Glutamatergic neuron (in vitro differentiated cells): ENCODE results near the gene C2CD4D. TPM values are rescaled to one million over a fixed set of nuclear protein-coding genes. Genes with fewer than 3 reads are reported as not detected.
"Not testable (repeated sequence)": the region's sequence is repeated elsewhere in the genome, so short reads cannot be mapped to it uniquely, and the experiment has no call there.

Experiments
- DNase-seq: peaks from one replicate; pipeline ENCODE4 v3.0.0; 2022
- H3K27ac Mint-ChIP-seq: one replicate; pipeline ENCODE4 v1.8.0; 2020; ENCODE audit warnings: mild to moderate bottlenecking, mixed read lengths, inconsistent platforms; ENCODE audit not compliant: unreplicated experiment
- H3K27me3 Mint-ChIP-seq: one replicate; pipeline ENCODE4 v1.8.0; 2020; ENCODE audit warnings: mild to moderate bottlenecking, moderate library complexity, mixed read lengths, inconsistent platforms; ENCODE audit not compliant: unreplicated experiment
- H3K36me3 Mint-ChIP-seq: one replicate; pipeline ENCODE4 v1.8.0; 2020; ENCODE audit warnings: mild to moderate bottlenecking, mixed read lengths, inconsistent platforms; ENCODE audit not compliant: unreplicated experiment
- H3K4me1 Mint-ChIP-seq: one replicate; pipeline ENCODE4 v1.8.0; 2020; ENCODE audit warnings: mild to moderate bottlenecking, low read depth, mixed read lengths, inconsistent platforms; ENCODE audit not compliant: unreplicated experiment
- H3K4me3 Mint-ChIP-seq: one replicate; pipeline ENCODE4 v1.8.0; 2020; ENCODE audit warnings: mild to moderate bottlenecking, mixed read lengths, inconsistent platforms; ENCODE audit not compliant: unreplicated experiment
- H3K9me3 Mint-ChIP-seq: one replicate; pipeline ENCODE4 v1.8.0; 2020; ENCODE audit warnings: mild to moderate bottlenecking, moderate library complexity, mixed read lengths, inconsistent platforms; ENCODE audit not compliant: unreplicated experiment
- long read RNA-seq: library from polyadenylated mRNA; unstranded; transcript quantifications from one replicate; pipeline ENCODE4 v2.0.0, GENCODE V29; 2020; ENCODE audit not compliant: unreplicated experiment
- total RNA-seq: library from RNA; stranded (reverse); fragmentation: NEBNext Ultra II Directional; extraction: Animal tissue kit (Norgen Biotek cat#: 25700); gene quantifications from one replicate; pipeline ENCODE4 v1.2.1, GENCODE V29; 2021; ENCODE audit not compliant: unreplicated experiment
- TF ChIP-seq, protein P1 (sequence below): fragments of 200-600 bp; sonication (generic); IDR thresholded peaks from one replicate; pipeline ENCODE4 v1.5.0; 2021; ENCODE audit not compliant: partially characterized antibody, unreplicated experiment

Gene C2CD4D
- total RNA-seq, result not detected
- long read RNA-seq, result 0 reads

DNA sequence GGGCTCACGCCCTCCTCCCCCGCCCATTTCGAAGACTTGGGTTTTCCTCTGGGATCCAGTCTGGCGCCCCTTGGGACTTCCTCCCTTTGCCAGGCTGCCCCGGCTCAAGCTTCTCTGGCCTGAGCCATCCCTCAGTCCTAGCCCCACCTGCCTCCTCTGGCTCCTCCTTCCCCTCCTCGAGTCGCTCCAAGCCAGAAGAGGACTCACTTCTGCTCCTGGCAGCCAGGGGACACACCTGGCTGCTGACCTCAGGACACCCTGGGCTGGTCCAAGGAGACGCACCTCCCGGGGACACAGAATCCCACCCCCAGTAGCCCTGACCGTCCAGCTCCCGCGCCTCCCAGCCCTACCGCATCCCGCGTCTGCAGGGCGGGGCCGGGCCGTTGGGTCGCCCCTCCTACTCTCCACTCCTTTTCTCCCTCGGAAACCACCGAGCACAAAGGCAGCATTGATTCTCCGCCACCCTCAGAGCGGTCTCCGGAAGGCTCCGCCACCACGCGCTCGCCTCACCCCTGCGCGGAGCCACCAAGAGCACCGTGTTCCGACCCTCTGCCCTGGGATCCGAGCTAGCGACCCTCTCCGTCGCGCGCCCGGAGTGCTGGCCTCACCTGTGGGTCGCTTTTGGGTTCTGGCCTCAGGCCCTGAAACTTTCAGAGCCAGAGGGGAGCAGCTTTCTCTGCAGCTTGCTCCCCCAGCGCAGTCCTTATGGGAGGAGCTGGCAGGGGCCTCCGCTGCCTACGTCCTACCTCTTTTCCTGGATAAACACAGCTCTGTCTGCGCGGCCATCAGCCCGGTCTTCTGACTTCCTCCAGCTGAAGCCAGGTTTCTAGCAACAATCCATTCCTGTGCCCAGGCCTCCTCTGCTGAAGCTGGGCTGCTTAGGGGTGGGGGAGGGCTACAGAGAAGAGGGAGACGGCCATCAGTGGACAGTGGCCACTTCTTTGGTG is at the start of gene C2CD4D:
TSS of gene C2CD4D (minus strand) at position 364 of the 947 bp plus-strand sequence. CDS start 831 bp downstream, outside the sequence.
- H3K9me3 Mint-ChIP-seq, result peaks cover 6% of the 10 kb centered on the region
- peak; percentile 58 for DNase-seq
- peak within 1 kb of the TSS; percentile 82 for H3K4me3 Mint-ChIP-seq
- peak within 1 kb of the TSS; percentile 11 for H3K27ac Mint-ChIP-seq
- H3K36me3 Mint-ChIP-seq, result no peaks in the 10 kb centered on the region
- H3K27me3 Mint-ChIP-seq, result peaks cover 25% of the 10 kb centered on the region
- H3K4me1 Mint-ChIP-seq, result peaks cover 4% of the 10 kb centered on the region
- TF ChIP-seq, protein P1, sequence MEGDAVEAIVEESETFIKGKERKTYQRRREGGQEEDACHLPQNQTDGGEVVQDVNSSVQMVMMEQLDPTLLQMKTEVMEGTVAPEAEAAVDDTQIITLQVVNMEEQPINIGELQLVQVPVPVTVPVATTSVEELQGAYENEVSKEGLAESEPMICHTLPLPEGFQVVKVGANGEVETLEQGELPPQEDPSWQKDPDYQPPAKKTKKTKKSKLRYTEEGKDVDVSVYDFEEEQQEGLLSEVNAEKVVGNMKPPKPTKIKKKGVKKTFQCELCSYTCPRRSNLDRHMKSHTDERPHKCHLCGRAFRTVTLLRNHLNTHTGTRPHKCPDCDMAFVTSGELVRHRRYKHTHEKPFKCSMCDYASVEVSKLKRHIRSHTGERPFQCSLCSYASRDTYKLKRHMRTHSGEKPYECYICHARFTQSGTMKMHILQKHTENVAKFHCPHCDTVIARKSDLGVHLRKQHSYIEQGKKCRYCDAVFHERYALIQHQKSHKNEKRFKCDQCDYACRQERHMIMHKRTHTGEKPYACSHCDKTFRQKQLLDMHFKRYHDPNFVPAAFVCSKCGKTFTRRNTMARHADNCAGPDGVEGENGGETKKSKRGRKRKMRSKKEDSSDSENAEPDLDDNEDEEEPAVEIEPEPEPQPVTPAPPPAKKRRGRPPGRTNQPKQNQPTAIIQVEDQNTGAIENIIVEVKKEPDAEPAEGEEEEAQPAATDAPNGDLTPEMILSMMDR, result no peak

DNA sequence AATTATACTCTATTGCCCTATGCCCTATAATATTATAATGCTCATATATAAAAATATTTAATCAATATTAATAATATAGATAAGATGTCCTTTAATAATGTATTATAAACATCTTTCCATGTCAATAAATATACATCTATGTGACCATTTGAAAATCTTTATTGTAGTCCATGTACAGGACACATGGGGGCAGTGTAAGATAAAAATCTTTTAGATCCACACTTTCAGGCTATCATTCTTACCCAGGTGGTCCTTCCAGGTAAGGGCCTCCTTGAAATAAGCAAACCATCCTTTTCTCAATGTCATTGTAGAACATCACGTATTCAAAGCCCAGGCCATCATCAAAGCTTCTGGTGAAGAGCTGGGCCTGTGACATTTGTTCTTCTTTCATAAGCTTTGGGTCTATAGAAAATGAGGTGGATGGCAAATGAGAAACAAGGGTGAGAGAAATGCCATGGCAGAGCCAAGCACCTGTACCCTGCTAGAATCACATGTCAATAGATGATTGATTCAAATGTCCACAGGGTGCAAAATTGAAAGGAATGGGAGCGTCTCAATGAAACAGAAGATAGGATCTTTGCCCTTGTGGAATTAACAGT is 49.5 kb upstream of the C2CD4D start:
- TF ChIP-seq, protein P1, result peak; percentile 44
- no peaks in the 10 kb centered on the region for H3K36me3 Mint-ChIP-seq

DNA sequence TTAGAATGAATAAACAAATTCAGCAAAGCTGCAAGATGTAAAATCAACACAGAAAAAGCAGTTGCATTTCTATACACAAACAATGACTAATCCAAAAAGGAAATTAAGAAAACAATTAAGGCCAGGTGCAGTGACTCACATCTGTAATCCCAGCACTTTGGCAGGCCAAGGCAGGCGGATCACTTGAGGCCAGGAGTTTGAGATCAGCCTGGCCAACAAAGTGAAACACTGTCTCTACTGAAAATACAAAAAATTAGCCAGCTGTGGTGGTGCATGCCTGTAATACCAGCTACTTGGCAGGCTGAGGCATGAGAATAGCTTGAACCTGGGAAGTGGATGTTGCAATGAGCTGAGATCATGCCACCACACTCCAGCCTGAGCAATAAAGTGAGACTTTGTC is 47.4 kb upstream of the C2CD4D start:
- DNase-seq, result no peak
- Mint-ChIP-seq H3K4me1 (no peaks in the 10 kb centered on the region), H3K36me3 (peaks cover 5% of the 10 kb centered on the region), H3K9me3 (peaks cover 2% of the 10 kb centered on the region), H3K27me3 (no peaks in the 10 kb centered on the region), H3K27ac (no peak overlapping the region), H3K4me3 (no peak overlapping the region)
- TF ChIP-seq, protein P1, result no peak

More for the DNA sequence above, 49.5 kb upstream of the C2CD4D start:
- H3K9me3 Mint-ChIP-seq, result no peaks in the 10 kb centered on the region
- no peaks in the 10 kb centered on the region for H3K4me1 Mint-ChIP-seq
- DNase-seq, result no peak
- no peak overlapping the region for H3K4me3 Mint-ChIP-seq
- no peak overlapping the region for H3K27ac Mint-ChIP-seq
- H3K27me3 Mint-ChIP-seq, result no peaks in the 10 kb centered on the region

DNA sequence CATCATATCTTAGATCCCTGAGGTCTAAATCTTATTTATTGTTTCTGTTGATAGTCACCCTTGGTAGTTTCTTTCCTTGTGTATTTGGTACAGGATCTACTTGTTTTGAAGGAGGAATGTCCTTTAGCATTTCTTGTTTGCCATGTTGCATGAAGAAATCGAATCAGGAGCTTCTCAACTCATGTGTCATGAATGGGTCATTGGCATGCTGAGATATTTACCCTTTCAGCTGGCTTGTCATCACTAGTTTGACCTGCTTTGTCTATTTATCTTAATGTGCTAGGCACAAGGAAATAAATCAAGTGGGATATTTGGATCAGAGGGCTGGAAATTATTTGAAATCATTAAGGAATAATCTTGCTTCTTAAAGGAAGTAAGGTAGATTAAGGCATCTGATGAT is 45.9 kb upstream of the C2CD4D start:
- TF ChIP-seq, protein P1, result no peak
- H3K27ac Mint-ChIP-seq, result no peak overlapping the region
- no peaks in the 10 kb centered on the region for H3K27me3 Mint-ChIP-seq
- no peak overlapping the region for H3K4me3 Mint-ChIP-seq
- H3K4me1 Mint-ChIP-seq, result no peaks in the 10 kb centered on the region
- H3K9me3 Mint-ChIP-seq, result peaks cover 2% of the 10 kb centered on the region
- DNase-seq, result no peak
- peaks cover 5% of the 10 kb centered on the region for H3K36me3 Mint-ChIP-seq

DNA sequence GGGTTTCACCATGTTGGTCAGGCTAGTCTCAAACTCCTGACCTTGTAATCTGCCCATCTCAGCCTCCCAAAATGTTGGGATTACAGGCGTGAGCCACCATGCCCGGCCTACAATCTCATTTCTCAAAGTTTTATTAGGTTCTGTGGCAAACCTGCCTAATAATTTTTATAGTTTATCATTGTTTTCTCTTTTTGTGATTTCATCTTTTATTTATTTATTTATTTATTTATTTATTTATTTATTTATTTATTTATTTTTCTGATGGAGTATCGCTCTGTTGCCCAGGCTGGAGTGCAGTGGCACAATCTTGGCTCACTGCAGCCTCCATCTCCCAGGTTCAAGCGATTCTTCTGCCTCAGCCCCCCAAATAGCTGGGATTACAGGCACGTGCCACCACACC is 45.3 kb upstream of the C2CD4D start:
- H3K4me1 Mint-ChIP-seq, H3K27ac Mint-ChIP-seq, DNase-seq, H3K27me3 Mint-ChIP-seq, H3K4me3 Mint-ChIP-seq, H3K36me3 Mint-ChIP-seq, H3K9me3 Mint-ChIP-seq: not testable (repeated sequence)

DNA sequence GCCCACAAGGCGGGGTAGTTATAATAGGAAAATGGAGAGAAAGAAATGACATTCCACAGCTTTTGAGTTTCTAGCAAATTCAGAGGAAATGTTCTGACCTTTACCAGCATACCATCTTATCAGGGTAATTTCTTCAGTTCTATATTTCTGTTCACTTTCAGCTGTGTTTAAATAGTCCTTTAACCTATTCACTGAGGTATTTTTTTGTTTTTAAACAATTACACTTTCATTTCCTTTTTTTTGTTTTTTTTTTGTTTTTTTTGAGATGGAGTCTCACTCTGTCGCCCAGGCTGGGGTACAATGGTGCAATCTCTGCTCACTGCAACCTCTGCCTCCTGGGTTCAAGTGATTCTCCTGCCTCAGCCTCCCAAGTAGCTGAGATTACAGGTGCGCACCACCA is 44.8 kb upstream of the C2CD4D start:
- not testable (repeated sequence) for H3K4me3 Mint-ChIP-seq, H3K4me1 Mint-ChIP-seq, H3K27ac Mint-ChIP-seq, H3K9me3 Mint-ChIP-seq, H3K27me3 Mint-ChIP-seq, H3K36me3 Mint-ChIP-seq, DNase-seq

DNA sequence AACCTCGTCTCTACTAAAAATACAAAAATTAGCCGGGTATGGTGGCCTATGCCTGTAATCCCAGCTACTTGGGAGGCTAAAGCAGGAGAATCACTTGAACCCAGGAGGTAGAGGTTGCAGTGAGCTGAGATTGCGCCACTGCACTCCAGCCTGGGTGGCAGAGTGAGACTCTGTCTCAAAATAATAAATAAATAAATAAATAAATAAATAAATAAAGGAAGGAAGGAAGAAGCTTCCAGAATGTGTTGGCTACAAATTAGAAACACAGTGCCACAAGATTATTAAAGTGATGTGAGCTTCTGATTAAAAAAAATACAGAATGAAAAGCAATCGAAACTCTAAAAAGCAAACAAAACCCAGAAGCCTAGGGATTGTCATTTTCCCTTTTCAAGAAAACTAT is 44.3 kb upstream of the C2CD4D start:
- H3K27ac Mint-ChIP-seq, H3K9me3 Mint-ChIP-seq, H3K36me3 Mint-ChIP-seq, H3K4me1 Mint-ChIP-seq, H3K27me3 Mint-ChIP-seq, H3K4me3 Mint-ChIP-seq, DNase-seq: not testable (repeated sequence)

DNA sequence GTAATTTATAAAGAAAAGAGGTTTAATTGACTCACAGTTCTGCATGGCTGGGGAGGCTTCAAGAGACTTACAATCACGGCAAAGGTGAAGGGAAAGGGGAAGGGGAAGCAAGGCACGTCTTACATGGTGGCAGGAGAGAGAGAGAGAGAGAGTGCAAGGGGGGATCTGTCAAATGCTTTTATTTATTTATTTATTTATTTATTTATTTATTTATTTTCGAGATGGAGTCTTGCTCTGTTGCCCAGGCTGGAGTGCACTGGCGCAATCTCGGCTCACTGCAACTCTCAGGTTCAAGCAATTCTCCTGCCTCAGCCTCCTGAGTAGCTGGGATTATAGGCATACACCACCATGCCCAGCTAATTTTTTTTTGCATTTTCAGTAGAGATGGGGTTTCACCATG is 43.3 kb upstream of the C2CD4D start:
- not testable (repeated sequence) for H3K9me3 Mint-ChIP-seq, H3K27ac Mint-ChIP-seq, H3K27me3 Mint-ChIP-seq, H3K36me3 Mint-ChIP-seq, H3K4me1 Mint-ChIP-seq, H3K4me3 Mint-ChIP-seq, DNase-seq
